HG02623 (cell line): ENCODE data around the gene DCP1B.
"Not testable (repeated sequence)": the region's sequence is repeated elsewhere in the genome, so short reads cannot be mapped to it uniquely, and the experiment has no call there.

Experiments
- ATAC-seq: cut with Tn5 transposase; IDR thresholded peaks from one replicate; pipeline ENCODE4 v1.9.1; 2021; ENCODE audit warnings: moderate library complexity; ENCODE audit not compliant: unreplicated experiment

The DCP1B gene

GRCh38 chr12:1978078-1978862, 26.0 kb downstream of the DCP1B start:
- no peak for ATAC-seq

GRCh38 chr12:1977588-1977987, 26.7 kb downstream of the DCP1B start:
- ATAC-seq: no peak

GRCh38 chr12:1977109-1977508, 27.1 kb downstream of the DCP1B start:
- ATAC-seq: no peak

- ATAC-seq: no peak
Measured at GRCh38 chr12:1974812-1975211, 29.4 kb downstream of the DCP1B start.

GRCh38 chr12:1972856-1973317, 31.4 kb downstream of the DCP1B start:
- ATAC-seq: no peak

GRCh38 chr12:1972260-1972659, 32.0 kb downstream of the DCP1B start:
- ATAC-seq: no peak

- no peak for ATAC-seq
Measured at GRCh38 chr12:1970331-1970900, 33.8 kb downstream of the DCP1B start.

GRCh38 chr12:1966561-1967226, 37.6 kb downstream of the DCP1B start:
- ATAC-seq: no peak

- ATAC-seq: no peak
Measured at GRCh38 chr12:1965916-1966315, 38.3 kb downstream of the DCP1B start.

GRCh38 chr12:1962051-1963020, 41.9 kb downstream of the DCP1B start:
- no peak for ATAC-seq

GRCh38 chr12:1956716-1957115, 47.5 kb downstream of the DCP1B start:
- ATAC-seq: no peak

- ATAC-seq: no peak
Measured at GRCh38 chr12:1949771-1950470, 54.3 kb downstream of the DCP1B start.

- no peak for ATAC-seq
Measured at GRCh38 chr12:1948883-1949282, 55.4 kb downstream of the DCP1B start.

- ATAC-seq: no peak
Measured at GRCh38 chr12:1947081-1947480, 57.2 kb downstream of the DCP1B start.

GRCh38 chr12:1946296-1946695, 58.0 kb downstream of the DCP1B start:
- ATAC-seq: no peak

GRCh38 chr12:1945502-1945901, 58.8 kb downstream of the DCP1B start:
- ATAC-seq: not testable (repeated sequence)

- ATAC-seq: no peak
Measured at GRCh38 chr12:1939801-1940607, 64.3 kb downstream of the DCP1B start.

GRCh38 chr12:1939331-1939730, 64.9 kb downstream of the DCP1B start:
- ATAC-seq: no peak

GRCh38 chr12:1937481-1938224, 66.6 kb downstream of the DCP1B start:
- ATAC-seq: no peak
